ENCODE data around the gene CLEC19A.

DNA sequence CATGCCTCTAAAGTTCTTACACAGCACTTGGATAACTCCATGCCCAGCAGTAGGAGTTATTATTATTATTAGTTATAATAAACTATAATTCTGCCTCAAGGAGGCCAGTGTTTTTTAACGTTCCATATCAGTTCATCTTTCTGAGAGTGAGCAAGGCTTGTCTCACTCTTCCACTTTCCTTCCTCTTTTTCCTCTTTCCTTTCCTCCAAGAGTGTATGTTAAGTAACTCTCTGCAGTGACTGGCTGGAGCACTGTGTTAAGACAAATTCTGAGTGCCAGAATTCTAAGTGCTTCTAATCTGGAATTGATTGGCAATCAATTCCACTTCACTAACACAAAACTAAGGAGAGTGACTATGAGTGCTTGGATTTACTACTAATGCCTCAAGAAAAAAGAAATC, 16.4 kb downstream of the CLEC19A start:
- TF ChIP-seq CTCF (conservative IDR thresholded peaks at IDR 0.05; ENCODE audit: low read depth in 2 of 2) = no peak
- no peak for TF ChIP-seq POLR2AphosphoS5 (IDR thresholded peaks at IDR 0.05; ENCODE audit: low read depth)
- TF ChIP-seq CREB1 (CRISPR knock-in tag; IDR thresholded peaks at IDR 0.05; ENCODE audit: low read depth) = no peak
- TF ChIP-seq EZH2 (IDR thresholded peaks at IDR 0.05; ENCODE audit: low read depth, unreplicated experiment) = no peak
- TF ChIP-seq, protein P1, sequence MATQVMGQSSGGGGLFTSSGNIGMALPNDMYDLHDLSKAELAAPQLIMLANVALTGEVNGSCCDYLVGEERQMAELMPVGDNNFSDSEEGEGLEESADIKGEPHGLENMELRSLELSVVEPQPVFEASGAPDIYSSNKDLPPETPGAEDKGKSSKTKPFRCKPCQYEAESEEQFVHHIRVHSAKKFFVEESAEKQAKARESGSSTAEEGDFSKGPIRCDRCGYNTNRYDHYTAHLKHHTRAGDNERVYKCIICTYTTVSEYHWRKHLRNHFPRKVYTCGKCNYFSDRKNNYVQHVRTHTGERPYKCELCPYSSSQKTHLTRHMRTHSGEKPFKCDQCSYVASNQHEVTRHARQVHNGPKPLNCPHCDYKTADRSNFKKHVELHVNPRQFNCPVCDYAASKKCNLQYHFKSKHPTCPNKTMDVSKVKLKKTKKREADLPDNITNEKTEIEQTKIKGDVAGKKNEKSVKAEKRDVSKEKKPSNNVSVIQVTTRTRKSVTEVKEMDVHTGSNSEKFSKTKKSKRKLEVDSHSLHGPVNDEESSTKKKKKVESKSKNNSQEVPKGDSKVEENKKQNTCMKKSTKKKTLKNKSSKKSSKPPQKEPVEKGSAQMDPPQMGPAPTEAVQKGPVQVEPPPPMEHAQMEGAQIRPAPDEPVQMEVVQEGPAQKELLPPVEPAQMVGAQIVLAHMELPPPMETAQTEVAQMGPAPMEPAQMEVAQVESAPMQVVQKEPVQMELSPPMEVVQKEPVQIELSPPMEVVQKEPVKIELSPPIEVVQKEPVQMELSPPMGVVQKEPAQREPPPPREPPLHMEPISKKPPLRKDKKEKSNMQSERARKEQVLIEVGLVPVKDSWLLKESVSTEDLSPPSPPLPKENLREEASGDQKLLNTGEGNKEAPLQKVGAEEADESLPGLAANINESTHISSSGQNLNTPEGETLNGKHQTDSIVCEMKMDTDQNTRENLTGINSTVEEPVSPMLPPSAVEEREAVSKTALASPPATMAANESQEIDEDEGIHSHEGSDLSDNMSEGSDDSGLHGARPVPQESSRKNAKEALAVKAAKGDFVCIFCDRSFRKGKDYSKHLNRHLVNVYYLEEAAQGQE (IDR thresholded peaks at IDR 0.05; ENCODE audit: unreplicated experiment) = no peak
- TF ChIP-seq EZH2phosphoT487 (IDR thresholded peaks at IDR 0.05; ENCODE audit: unreplicated experiment) = no peak
